ENCODE data around the gene DNAJC17.

Gene DNAJC17

DNA sequence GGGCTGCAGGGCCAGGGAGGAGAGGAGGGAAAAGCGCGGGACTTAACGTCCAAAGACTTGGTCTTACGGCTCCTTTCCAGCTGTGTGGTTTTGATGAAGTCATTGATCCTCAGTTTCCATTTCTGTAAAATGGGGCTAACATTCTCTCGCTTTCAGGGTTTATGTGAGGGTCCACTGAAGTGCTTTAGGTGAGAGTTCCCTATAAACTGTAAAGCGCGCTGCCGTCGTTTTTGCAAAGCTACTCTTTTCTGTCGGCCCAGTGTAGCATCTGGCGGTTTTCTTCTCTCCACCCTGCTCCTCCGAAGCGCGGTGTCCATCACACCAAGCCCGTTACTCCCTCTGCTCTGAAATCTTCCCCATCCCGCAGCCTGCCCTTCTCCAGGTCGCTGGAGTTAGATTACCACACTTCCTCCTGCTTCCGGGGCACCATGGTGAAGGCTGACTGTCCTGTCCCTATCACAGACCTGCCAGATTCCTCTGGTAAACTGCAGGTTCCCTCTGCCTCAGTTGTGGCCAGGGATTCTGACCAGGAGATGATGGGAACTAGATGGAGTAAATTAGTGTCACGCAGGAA, 702 bp upstream of the DNAJC17 start:
- peak overlapping the region; percentile 95 for H3K4me3 ChIP-seq (ENCODE audit: low read depth, low read length)
- TF ChIP-seq CTCF (IDR thresholded peaks at IDR 0.05; ENCODE audit: low read depth, low read length): no peak
- DNase-seq (ENCODE audit: low read depth, low spot score): no peak
- in situ Hi-C loops (cut with HindIII; ENCODE audit: low sequenced_read_pairs): no loop called here

DNA sequence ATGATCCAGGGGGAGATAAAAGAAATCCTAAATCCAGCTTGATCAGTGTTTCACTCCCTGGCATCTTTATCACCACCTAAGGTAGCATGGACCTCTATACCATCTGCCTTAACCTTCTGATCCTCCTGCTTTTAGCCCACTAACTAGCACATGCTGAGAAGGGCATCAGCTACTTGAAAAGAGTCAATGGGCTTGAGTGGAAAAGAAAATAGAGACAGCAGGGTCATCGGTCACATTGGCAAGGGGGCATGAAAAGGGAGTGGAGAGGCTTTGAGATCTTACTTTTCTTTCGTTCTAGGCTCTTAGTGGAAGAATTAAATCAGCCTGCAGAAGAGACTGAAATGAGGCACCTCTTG, 623 bp downstream of the DNAJC17 start:
- DNase-seq (ENCODE audit: low read depth, low spot score): no peak

DNA sequence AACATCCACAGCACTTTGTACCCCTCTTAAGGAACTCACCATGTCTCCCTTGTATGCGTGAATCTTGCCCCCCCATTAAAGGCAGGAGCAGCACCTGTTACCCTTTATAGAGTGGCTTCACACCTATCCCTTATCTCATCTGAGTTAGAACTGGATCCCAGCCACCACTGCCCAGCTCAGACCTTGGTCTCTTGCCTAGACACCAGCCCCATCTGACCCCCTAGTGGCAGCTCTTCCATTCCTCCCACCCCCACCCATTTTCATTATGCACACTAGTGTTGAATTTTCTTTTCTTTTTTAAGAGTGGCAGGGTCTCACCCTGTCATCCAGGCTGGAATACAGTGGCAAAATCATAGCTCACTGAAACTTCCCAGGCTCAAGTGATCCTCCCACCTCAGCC, 3.6 kb downstream of the DNAJC17 start:
- in situ Hi-C loops (cut with HindIII; ENCODE audit: low sequenced_read_pairs): no loop called here
- no peak overlapping the region for H3K4me3 ChIP-seq (ENCODE audit: low read depth, low read length)
- TF ChIP-seq CTCF (IDR thresholded peaks at IDR 0.05; ENCODE audit: low read depth, low read length): no peak
- no peak for DNase-seq (ENCODE audit: low read depth, low spot score)

More for the DNA sequence above, 623 bp downstream of the DNAJC17 start:
- in situ Hi-C loops (cut with HindIII; ENCODE audit: low sequenced_read_pairs): no loop called here
- no peak for TF ChIP-seq CTCF (IDR thresholded peaks at IDR 0.05; ENCODE audit: low read depth, low read length)
- H3K4me3 ChIP-seq (ENCODE audit: low read depth, low read length): peak overlapping the region; percentile 95

- H3K4me3 ChIP-seq (ENCODE audit: low read depth, low read length): no peak overlapping the region
- DNase-seq (ENCODE audit: low read depth, low spot score): no peak
- in situ Hi-C loops (cut with HindIII; ENCODE audit: low sequenced_read_pairs): no loop called here
- TF ChIP-seq CTCF (IDR thresholded peaks at IDR 0.05; ENCODE audit: low read depth, low read length): no peak
Observed at GRCh38 chr15:40803076-40803475, 4.2 kb downstream of the DNAJC17 start.

DNA sequence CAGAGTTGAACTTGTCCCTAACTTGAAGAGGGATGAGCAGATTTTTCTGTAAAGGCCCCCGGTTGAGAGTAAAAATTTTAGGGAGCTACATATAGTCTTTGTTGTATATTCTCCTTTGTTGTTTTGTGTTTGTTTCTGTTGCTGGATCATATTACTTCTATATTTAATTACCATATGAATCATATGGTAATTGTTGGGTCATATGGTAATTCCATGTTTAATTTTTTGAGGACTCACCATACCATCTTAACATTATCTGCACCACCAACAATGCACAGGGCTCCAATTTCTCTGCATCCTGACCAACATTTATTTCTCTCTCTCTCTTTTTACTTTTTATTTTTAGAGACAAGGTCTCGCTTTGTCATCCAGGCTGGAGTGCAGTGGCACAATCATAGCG, 7.8 kb downstream of the DNAJC17 start:
- DNase-seq (ENCODE audit: low read depth, low spot score): no peak
- TF ChIP-seq CTCF (IDR thresholded peaks at IDR 0.05; ENCODE audit: low read depth, low read length): no peak
- in situ Hi-C loops (cut with HindIII; ENCODE audit: low sequenced_read_pairs): no loop called here
- no peak overlapping the region for H3K4me3 ChIP-seq (ENCODE audit: low read depth, low read length)

DNA sequence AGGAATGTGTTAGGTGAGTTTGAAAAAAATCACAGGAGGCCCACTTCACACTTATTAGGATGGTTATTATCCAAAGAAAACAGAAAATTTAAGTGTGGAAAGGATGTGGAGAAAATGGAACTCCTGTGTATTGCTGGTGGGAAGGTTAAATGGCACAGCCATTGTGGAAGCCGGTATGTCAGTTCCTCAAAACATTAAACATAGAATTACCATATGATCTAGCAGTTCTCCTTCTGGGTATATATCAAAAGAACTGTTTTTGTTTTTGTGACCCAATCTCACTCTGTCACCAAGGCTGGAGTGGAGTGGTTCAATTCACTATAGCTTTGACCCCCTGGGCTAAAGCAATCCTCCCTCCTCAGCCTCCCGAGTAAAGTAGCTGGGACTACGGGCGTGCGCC, 10.8 kb downstream of the DNAJC17 start:
- no peak overlapping the region for H3K4me3 ChIP-seq (ENCODE audit: low read depth, low read length)
- no peak for TF ChIP-seq CTCF (IDR thresholded peaks at IDR 0.05; ENCODE audit: low read depth, low read length)
- DNase-seq (ENCODE audit: low read depth, low spot score): no peak
- in situ Hi-C loops (cut with HindIII; ENCODE audit: low sequenced_read_pairs): no loop called here

- in situ Hi-C loops (cut with HindIII; ENCODE audit: low sequenced_read_pairs): no loop called here
- H3K4me3 ChIP-seq (ENCODE audit: low read depth, low read length): no peak overlapping the region
- TF ChIP-seq CTCF (IDR thresholded peaks at IDR 0.05; ENCODE audit: low read depth, low read length): no peak
- no peak for DNase-seq (ENCODE audit: low read depth, low spot score)
Observed at GRCh38 chr15:40796041-40796440, 11.2 kb downstream of the DNAJC17 start.

All from astrocyte of the spinal cord (primary cell).